GM18520 (cell line): ENCODE results near the gene RPL36.
"Not testable (repeated sequence)": the region's sequence is repeated elsewhere in the genome, so short reads cannot be mapped to it uniquely, and the experiment has no call there.

Source experiments
- ATAC-seq: cut with Tn5 transposase; IDR thresholded peaks from one replicate; pipeline ENCODE4 v1.9.1; 2021; ENCODE audit not compliant: unreplicated experiment

RPL36 gene

GRCh38 chr19:5703819-5704818 is 14.0 kb downstream of the RPL36 start:
- no peak for ATAC-seq

- ATAC-seq = no peak
These were observed 15.5 kb downstream of the RPL36 start for GRCh38 chr19:5705552-5705951.

- ATAC-seq = no peak
These were observed 16.9 kb downstream of the RPL36 start for GRCh38 chr19:5706876-5707573.

GRCh38 chr19:5707576-5708575 is 17.8 kb downstream of the RPL36 start:
- no peak for ATAC-seq

DNA sequence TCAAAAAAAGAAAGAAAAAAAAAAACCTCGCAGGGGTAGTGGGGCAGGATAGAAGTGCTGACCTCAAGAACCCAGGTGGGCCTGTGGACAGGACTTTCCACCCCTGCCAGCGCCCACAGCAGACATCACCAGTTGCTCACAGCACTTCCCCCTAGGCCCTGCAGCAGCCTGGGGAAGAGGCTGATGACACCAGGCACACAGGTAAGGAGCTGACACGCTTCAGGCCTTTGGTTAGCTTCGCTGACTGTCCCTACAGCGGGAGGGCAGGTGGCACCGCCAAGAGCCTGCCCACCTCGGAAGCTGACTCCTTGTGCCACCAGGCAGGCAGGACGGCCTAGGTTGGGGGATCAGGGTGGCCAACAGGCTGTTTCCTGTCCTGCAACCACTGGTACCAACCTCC is 20.9 kb downstream of the RPL36 start:
- no peak for ATAC-seq

- ATAC-seq = no peak
These were observed 21.6 kb downstream of the RPL36 start for GRCh38 chr19:5711713-5712161.

DNA sequence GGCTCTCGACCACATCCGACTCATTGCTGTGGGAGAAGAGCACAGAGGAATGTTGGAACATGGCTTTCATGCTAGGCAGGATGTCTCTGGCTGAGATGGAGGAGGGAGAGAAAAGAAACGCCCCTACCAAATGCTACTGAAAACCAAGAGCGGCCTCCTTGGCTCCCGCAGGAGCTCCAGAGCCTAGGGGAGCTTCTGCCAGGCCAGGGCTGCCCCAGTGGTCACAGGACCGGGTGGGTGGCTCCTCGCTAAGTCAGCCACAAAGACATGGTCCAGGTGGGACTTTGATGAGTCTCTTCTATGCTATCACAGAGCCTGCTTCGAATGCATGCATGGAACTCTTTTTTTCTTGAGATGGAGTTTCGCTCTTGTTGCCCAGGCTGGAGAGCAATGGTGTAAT is 23.1 kb downstream of the RPL36 start:
- ATAC-seq = no peak

DNA sequence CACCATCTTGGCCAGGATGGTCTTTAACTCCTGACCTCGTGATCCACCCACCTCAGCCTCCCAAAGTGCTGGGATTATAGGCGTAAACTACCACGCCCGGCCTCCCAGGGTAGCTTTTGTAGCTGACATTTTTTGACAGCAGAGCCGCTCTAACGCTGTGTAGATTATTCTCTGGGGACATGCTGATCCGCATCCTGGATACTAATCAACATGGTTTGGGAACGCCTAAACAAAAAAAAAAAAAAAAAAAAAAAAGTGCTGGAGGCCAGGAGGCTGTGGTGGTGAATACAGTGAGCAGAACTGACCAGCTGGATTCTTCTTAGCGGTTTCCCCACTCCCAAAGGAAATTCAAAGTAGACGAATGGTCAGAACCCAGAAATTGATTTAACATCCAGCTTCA is 24.7 kb downstream of the RPL36 start:
- ATAC-seq = no peak

- no peak for ATAC-seq
These were observed 27.3 kb downstream of the RPL36 start for GRCh38 chr19:5717215-5717935.

GRCh38 chr19:5718037-5718578 is 28.0 kb downstream of the RPL36 start:
- no peak for ATAC-seq

GRCh38 chr19:5718579-5719273 is 28.6 kb downstream of the RPL36 start:
- no peak for ATAC-seq

DNA sequence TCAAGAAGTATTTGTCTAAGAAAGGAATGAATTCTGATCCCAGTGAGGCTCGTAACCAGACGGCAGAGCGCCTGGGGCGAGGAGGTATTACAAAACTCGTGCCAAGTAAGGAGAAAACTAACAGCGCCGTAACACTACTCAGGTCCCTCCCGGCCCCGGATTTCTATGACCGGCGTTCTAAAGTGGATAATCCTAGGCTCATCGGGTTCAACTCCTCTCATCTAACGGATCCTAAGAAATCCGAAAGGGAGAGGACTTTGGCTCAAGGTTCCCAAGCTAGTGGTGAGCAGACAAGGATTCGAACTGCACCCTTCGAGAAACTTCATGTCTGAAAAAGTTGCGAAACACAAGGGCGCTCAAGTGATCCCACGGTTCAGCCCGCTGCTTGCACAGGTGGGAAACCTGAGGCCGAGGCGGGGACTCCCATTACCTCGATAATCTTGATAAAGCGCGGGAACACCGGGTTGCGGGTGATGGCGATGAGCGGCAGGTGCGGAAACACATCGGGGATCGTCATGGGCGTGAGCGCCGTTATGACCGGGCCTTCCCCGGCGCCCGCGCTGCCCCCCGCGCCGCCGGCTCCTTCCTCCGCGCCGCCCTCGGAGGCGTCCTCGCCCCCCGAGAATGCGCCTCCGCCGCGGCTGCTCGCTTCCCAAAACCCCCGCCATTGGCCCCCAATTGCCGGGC is 29.3 kb downstream of the RPL36 start:
- no peak for ATAC-seq

DNA sequence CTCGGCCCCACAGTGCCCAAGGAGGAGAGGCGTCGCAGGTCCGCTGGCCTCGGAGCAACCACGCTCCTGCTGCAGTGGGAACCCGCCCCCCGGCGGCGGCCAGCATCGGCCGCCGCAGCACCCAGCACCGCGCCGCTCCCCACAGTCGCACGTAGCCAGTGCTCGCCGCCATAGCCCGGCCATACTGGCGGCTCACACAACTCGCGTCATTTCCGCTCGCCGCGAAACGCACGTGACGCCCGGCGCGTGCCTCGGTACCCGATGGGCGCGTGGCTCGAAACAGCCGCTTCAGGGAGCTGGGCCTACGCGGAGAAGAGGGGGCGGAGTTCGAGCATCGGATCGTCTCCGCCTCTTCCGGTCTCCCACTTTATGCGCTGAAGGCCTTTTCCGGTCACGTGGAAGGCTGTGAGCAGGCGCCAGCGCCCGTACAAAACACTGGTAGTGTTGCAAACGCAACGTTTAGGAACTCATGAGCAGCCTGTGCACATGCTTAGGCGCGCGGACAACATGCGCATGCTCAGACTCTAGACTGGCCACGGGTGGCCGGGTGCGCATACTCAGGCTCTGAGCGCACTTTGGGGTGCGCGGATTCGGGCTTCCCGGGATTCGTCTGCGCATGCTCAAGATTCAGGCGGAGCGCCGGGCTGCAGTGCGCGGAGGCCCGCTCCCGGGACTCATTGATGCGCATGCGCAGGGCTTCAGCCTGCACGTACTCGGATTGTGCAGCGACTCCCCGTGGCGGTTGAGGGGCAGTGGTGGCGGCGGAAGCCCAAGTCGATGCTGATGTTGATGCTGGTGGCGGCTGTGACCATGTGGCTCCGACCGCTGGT is 30.1 kb downstream of the RPL36 start, which contains the start of the genes CATSPERD and LONP1:
CATSPERD (plus strand) TSS at position 677 of the 830 bp plus-strand sequence; CDS start at position 778, 101 bp downstream.
LONP1 (minus strand) TSS at position 186 of the 830 bp plus-strand sequence; CDS start at position 172, 14 bp downstream.
- peak; percentile 75 for ATAC-seq

GRCh38 chr19:5727453-5728050 is 37.5 kb downstream of the RPL36 start:
- ATAC-seq = no peak

DNA sequence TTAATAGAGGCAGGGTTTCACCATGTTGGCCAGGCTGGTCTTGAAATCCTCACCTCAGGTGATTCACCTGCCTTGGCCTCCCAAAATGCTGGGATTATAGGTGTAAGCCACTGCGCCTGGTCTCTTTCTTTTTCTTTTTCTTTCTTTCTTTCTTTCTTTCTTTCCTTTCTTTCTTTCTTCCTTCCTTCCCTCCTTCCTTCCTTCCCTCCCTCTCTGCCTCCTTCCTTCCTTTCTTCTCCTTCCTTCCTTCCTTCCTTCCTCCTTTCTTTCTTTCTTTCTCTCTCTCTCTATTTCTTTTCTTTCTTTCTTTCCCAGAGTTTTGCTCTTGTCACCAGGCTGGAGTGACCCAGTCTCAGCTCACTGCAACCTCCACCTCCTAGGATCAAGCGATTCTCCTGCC is 43.1 kb downstream of the RPL36 start:
- ATAC-seq = not testable (repeated sequence)

DNA sequence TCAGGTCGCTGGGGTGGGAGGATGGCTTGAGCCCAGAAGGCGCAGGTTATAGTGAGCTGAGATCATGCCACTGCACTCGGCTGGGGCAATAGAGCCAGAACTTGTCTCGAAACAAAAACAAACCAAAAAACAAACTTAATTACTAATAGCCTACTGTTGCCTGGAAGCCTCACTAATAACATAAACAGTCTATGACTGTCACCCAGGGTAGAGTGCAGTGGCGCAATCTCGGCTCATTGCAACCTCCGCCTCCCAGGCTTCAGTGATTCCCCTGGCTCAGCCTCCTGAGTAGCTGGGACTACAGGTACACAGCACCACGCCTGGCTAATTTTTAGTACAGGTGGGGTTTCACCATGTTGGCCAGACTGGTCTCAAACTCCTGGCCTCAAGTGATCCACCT is 48.3 kb downstream of the RPL36 start:
- ATAC-seq = no peak
